ENCODE data around the gene PPIF. TPM values are rescaled to one million over a fixed set of nuclear protein-coding genes. Genes with fewer than 3 reads are reported as not detected.
A peak's percentile ranks its signal among the peaks of the same experiment; 100 is the strongest.

The PPIF gene
- total RNA-seq, 1 donor: 39.1 TPM

DNA sequence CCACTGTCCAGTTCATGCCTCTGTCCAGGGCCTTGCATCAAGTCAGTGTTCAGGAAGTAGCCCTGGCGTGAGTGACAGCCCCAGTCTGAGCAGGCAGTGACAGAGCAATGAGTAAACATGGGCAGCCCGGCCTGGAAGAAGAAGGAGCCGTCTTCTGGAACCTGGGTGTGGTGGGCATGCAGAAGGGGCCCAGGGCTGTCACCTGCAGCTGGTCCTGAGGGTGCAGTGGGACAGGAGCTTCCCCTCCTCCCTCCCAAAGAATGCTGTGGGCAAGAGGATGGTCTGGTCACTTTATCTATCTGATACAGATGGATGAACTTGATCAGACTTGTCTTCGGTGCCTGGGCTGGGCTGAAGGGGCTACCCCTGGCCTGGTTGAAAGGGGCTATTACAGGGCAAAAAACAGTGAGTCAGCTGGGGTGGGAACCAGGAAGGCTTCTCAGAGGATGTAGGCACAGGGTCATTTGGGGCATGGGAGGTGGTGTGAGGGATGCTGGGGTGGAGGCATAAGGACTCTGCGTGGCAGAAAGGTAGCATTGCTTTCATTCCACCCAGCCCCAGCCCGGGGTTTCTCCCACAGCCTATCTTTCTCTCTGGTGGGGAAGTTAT is 42.7 kb upstream of the PPIF start:
- Histone ChIP-seq H3K4me1 (ENCODE audit: insufficient read depth, low read length) (peaks cover 9% of the 10 kb centered on the region), H4K20me1 (ENCODE audit: insufficient read depth, low read length) (peaks cover 29% of the 10 kb centered on the region), H3K27me3 (ENCODE audit: insufficient read depth, low read length) (no peaks in the 10 kb centered on the region), H3K4me2 (ENCODE audit: insufficient read depth, low read length) (no peak overlapping the region), H3K79me2 (ENCODE audit: insufficient read depth, low read length) (peaks cover 4% of the 10 kb centered on the region), H3K4me3 (ENCODE audit: insufficient read depth, low read length) (no peak overlapping the region), H3K27ac (ENCODE audit: low read depth, low read length) (no peak overlapping the region), H2AFZ (ENCODE audit: low read length) (no peak overlapping the region), H3K9me3 (ENCODE audit: low read depth, low read length) (no peaks in the 10 kb centered on the region), H3K36me3 (ENCODE audit: insufficient read depth, low read length) (peaks cover 90% of the 10 kb centered on the region)
- peak; percentile 72 for DNase-seq (ENCODE audit: insufficient read length, low spot score, missing footprints)
- TF ChIP-seq, protein P1, sequence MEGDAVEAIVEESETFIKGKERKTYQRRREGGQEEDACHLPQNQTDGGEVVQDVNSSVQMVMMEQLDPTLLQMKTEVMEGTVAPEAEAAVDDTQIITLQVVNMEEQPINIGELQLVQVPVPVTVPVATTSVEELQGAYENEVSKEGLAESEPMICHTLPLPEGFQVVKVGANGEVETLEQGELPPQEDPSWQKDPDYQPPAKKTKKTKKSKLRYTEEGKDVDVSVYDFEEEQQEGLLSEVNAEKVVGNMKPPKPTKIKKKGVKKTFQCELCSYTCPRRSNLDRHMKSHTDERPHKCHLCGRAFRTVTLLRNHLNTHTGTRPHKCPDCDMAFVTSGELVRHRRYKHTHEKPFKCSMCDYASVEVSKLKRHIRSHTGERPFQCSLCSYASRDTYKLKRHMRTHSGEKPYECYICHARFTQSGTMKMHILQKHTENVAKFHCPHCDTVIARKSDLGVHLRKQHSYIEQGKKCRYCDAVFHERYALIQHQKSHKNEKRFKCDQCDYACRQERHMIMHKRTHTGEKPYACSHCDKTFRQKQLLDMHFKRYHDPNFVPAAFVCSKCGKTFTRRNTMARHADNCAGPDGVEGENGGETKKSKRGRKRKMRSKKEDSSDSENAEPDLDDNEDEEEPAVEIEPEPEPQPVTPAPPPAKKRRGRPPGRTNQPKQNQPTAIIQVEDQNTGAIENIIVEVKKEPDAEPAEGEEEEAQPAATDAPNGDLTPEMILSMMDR (IDR thresholded peaks at IDR 0.05; ENCODE audit: extremely low read depth, low read depth, low read length): no peak

DNA sequence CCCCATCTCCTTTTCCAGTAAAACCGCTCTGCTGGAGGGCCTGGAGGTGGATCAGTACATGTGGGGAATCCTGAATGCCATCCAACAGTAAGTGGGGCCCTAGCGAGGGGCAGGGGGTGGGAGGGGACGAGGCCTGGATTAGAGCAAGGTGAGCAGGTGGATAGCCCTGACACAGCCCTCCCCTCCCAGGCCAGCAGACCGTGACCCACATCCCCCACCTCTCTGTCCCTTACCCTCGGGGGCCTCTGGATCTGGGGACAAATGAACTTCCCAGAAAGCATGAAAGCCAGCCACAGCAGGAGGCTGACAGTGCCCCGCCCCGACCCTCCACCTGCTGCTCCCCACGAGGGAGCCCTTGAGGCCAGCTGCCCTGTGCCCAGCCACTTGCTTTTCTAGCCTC is 41.8 kb upstream of the PPIF start:
- H2AFZ ChIP-seq (ENCODE audit: low read length): no peak overlapping the region
- peak; percentile 73 for DNase-seq (ENCODE audit: insufficient read length, low spot score, missing footprints)
- H3K4me2 ChIP-seq (ENCODE audit: insufficient read depth, low read length): no peak overlapping the region
- H3K4me1 ChIP-seq (ENCODE audit: insufficient read depth, low read length): no peaks in the 10 kb centered on the region
- H3K36me3 ChIP-seq (ENCODE audit: insufficient read depth, low read length): peaks cover 94% of the 10 kb centered on the region
- H4K20me1 ChIP-seq (ENCODE audit: insufficient read depth, low read length): peaks cover 30% of the 10 kb centered on the region
- H3K9me3 ChIP-seq (ENCODE audit: low read depth, low read length): no peaks in the 10 kb centered on the region
- TF ChIP-seq, protein P1 (IDR thresholded peaks at IDR 0.05; ENCODE audit: extremely low read depth, low read depth, low read length): no peak
- no peaks in the 10 kb centered on the region for H3K27me3 ChIP-seq (ENCODE audit: insufficient read depth, low read length)
- H3K27ac ChIP-seq (ENCODE audit: low read depth, low read length): no peak overlapping the region
- H3K79me2 ChIP-seq (ENCODE audit: insufficient read depth, low read length): peaks cover 4% of the 10 kb centered on the region
- no peak overlapping the region for H3K4me3 ChIP-seq (ENCODE audit: insufficient read depth, low read length)

DNA sequence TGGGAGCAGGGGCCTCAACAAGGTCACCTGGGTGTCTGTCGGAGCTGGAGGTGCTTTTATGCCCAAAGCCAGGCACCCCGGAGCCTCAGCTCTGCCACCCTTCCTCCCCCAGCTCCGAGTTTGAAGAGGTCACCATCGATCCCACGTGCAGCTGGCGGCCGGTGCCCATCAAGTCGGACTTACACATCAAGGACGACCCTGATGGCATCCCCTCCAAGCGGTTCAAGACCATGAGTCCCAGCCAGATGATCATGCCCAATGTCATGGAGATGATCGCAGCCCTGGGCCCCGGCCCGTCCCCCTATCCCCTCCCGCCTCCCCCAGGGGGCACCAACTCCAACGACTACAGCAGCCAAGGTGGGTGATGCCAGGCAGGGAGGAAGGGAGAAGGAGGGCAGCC is 41.3 kb upstream of the PPIF start:
- Histone ChIP-seq H3K79me2 (ENCODE audit: insufficient read depth, low read length) (peaks cover 2% of the 10 kb centered on the region), H3K27me3 (ENCODE audit: insufficient read depth, low read length) (no peaks in the 10 kb centered on the region), H3K4me1 (ENCODE audit: insufficient read depth, low read length) (no peaks in the 10 kb centered on the region), H3K36me3 (ENCODE audit: insufficient read depth, low read length) (peaks cover 89% of the 10 kb centered on the region), H3K4me2 (ENCODE audit: insufficient read depth, low read length) (no peak overlapping the region), H2AFZ (ENCODE audit: low read length) (no peak overlapping the region), H3K27ac (ENCODE audit: low read depth, low read length) (no peak overlapping the region), H3K9me3 (ENCODE audit: low read depth, low read length) (no peaks in the 10 kb centered on the region), H3K4me3 (ENCODE audit: insufficient read depth, low read length) (no peak overlapping the region), H4K20me1 (ENCODE audit: insufficient read depth, low read length) (peaks cover 30% of the 10 kb centered on the region)
- TF ChIP-seq, protein P1 (IDR thresholded peaks at IDR 0.05; ENCODE audit: extremely low read depth, low read depth, low read length): no peak
- no peak for DNase-seq (ENCODE audit: insufficient read length, low spot score, missing footprints)

DNA sequence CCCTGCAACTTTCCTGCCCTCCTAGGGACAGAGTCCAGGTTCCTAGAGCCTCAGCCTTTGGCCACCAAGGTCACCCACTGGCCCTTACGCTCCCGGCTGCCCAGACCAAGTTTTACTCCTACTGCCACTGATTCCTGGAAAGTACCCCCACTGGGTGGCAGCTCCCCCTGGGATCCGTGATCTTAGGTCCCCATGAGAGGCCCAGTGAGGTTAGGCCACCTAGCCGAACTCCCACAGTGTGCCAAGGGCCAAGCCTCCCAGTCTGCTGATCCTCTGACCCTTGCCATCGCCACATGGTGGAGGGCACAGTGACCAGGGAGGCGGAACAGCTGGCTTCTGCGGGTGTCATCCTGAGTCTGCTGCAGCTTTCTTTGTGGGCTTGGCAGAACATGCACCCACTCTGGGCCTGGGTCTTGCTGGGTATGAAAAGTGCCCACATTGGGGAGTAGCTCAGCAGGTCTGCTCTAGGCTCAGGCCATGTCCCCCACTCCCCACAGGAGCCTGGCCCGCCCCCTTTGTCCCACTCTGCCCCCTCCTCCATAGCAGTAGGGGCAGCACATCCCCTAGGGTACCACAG is 40.5 kb upstream of the PPIF start:
- TF ChIP-seq, protein P1 (IDR thresholded peaks at IDR 0.05; ENCODE audit: extremely low read depth, low read depth, low read length): no peak
- Histone ChIP-seq H2AFZ (ENCODE audit: low read length) (no peak overlapping the region), H3K27ac (ENCODE audit: low read depth, low read length) (no peak overlapping the region), H3K36me3 (ENCODE audit: insufficient read depth, low read length) (peaks cover 87% of the 10 kb centered on the region), H3K79me2 (ENCODE audit: insufficient read depth, low read length) (no peaks in the 10 kb centered on the region), H3K4me2 (ENCODE audit: insufficient read depth, low read length) (no peak overlapping the region), H3K9me3 (ENCODE audit: low read depth, low read length) (no peaks in the 10 kb centered on the region), H3K27me3 (ENCODE audit: insufficient read depth, low read length) (no peaks in the 10 kb centered on the region), H4K20me1 (ENCODE audit: insufficient read depth, low read length) (peaks cover 22% of the 10 kb centered on the region), H3K4me1 (ENCODE audit: insufficient read depth, low read length) (no peaks in the 10 kb centered on the region), H3K4me3 (ENCODE audit: insufficient read depth, low read length) (no peak overlapping the region)
- peak; percentile 62 for DNase-seq (ENCODE audit: insufficient read length, low spot score, missing footprints)

Measured in osteoblast (primary cell).